Stimulated activated CD8-positive, alpha-beta memory T cell treated with anti-CD3 and anti-CD28 coated beads, Interleukin-7, amount 100 ng/mL, for 48 hours (primary cell): ENCODE data around the gene HOXA5.

Experiments
- DNase-seq, 2 donors: peaks; one replicate each; pipeline ENCODE4 v3.0.0-alpha.2; 2020; ENCODE audit warnings: low read depth in 1 of 2; ENCODE audit errors: extremely low read depth in 1 of 2

The HOXA5 gene

DNA sequence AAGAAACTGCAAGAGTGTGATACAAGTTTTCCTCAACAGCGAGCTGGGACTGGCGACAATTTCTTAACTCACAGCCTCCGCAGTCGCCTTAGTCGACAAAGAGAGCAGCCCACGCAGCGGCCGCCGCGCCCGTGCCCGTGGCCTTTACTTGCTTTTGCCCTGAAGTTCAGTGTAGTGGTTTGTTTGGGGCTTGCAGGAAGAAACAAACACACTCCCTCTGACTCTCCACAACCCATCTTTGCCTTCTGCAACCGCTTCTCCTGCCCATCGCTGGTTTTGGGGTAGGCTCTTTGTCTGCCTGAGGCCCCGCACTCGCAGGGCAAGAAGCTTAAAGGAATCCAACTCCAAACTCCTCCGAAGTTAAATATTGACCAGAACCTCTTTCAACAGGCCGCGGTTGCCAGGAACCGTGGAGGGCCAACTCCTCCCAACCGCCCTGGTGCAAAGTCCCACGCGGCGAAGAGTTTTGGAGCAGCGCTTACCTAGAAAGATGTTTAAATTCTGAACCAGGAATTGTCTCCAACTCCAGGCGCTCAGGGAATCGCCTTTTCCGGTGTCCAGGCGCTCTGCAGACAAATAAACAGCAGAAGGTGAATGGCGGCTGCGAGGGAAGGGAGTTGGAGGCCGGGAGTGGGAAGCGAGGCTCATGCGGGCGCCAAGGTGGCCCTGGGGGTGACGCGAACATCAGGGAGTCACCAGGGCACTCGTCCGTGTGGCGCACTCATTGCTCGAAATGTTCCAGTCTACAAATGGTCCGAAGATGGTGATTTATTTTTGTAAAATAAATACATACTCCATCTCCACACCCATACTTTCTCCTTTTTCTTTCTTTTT is 21.2 kb downstream of the HOXA5 start:
- no peak for DNase-seq

DNA sequence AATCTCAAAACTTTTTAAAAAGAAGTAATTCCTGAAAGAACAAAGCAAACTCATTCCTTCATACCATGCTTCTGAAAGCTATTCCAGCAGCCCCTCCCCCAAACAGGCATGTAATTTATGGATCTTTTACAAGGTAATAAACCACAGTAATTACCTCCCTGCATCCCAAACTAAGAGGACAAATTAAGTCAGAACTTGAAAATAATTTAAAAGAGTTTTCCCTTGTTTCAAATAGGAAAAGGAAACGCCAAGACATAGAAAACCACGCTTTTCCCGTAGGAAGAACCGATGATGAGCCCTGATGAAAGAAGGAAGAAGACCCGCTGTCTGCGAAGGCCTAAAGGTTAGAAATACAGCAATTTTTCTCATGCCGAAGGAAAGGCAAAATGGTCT is 21.8 kb downstream of the HOXA5 start:
- no peak for DNase-seq

DNA sequence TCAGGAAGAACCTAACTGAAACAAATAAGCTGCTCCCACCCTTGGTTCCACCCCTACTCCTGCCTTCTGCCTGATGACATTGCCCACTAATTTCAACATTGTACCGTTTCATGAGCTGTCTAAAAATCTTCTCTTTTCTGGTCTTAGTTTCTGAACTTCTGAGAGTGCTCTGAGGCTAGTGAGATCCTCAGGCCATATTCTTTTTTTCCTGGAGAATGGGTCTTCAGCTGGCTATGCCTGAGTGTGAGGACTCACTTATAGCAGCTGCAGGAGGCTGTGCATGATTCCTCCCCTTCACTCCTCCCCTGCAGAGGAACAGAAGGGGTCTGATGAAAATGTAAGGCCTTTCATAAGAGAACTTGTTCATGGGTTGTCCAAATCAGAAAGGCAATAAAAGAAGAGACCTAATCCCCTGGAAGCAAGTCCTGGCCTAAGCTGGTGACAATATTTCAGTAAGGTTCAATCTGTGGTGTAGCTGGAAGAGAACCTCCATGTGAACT is 24.0 kb downstream of the HOXA5 start:
- no peak for DNase-seq

GRCh38 chr7:27118580-27118979 is 24.9 kb downstream of the HOXA5 start:
- DNase-seq, result no peak

DNA sequence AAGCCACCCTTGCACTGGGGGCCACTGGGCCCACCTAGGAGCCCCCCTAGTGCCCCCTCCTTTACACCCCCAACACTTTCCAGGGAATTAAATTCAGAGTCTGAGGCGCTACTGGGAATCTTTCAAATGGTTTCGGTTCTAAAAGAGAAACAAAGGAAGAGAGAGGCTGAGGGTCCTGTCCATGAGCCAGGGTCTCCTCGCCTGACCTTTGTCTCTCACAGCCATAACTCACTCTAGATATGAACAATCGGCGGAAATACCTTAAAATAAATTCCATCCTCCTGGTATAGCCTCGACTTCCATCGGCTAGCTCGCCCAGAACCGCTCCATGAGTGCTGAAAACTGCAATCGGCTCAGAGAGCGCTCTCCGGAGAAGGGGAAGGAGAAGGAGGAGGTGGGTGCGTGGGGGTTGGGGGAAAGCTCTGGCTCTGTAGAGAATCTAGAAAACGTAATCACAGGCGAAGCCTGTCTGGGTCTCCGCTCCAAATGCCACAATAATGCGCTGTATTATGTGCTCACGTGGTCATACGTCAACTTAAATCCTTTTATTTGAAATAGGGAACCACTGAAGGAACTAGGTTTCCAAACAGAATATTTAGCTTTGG is 25.5 kb downstream of the HOXA5 start:
- DNase-seq, result no peak

DNA sequence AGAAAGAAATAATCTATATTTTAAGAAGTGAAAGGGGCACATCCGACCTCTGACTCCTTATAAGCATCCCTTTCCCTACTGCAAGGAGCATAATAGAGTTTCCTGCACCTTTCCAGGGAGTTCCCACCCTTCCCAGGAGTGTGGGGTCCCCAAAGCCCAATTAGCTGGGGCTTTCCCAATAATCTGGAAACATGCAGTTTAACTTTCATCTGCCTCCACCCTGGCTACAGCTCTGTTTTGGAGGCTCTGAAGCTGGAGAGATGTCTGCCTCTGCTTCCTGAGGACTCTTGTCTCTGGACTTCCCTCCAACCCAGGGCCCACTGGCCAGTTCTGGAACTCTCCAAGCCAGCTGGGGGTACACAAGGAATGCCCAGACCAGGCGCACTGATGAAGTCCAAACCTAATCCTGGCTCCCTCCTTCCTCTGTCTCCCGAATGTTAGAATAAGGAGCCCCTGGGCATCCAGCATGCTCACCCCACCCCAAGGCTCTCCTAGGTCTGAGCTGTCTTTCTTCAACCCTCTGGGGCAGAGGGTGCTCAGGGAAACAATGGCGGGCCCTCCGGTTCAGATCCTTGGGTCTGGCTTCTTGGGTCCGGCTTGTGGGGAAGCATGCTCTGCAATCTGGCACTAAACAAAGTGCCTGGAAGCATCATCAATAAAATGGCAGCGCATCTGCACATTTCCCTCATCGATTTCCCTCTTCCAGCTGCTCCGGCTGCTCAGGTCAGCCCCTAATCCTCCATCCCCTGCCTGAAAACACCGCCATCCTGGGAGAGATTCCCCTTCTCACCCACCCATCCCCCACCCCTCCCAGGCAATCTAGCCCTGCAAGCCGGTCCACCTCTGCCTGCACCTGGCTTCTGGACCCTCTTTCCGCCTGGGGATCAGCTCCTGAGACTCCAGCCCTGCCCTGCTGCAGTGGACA is 26.3 kb downstream of the HOXA5 start:
- DNase-seq, result no peak

DNA sequence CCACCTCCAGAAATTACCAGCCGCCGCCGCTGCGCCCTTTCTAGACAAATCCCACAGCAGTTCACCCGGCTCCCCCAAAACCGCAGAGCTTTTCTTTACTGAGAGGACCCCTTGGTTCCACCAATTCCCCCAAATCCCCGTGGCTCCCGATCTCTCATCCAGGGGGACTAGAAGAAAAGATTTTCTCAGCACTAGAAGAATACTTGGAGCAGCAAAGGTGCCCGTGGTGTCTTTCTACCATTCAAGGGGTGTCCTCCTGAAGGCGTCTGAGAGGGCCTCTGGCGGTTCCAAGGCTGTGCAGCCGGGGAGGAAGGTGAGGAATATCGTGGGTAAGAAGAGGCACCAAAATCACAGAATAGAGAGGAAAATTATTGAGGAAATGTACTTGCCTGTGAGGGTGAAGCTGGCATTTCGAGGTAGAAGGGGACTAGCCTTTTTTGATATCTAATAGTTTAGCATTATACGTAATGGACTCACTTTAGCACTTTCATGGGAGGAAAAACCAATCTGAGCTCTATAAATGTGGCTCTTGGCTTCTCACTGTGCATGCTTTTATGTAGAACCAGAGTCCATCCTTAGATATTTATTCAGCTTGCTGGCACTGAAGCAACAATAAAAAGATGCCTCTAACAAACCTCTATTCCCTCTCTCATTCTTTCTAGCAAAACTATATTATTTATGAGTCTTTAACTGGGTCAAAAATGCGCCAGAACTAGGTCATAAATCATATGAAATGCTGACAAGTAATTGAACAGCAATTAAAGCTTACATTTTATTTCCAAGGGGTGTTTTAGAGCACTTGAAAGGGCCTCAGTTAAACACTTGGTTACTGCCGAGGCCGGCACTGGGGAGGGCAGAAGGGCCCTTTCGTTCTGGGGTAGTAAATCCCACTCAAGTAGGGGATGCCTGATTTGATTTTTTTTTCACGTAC is 27.2 kb downstream of the HOXA5 start:
- no peak for DNase-seq

DNA sequence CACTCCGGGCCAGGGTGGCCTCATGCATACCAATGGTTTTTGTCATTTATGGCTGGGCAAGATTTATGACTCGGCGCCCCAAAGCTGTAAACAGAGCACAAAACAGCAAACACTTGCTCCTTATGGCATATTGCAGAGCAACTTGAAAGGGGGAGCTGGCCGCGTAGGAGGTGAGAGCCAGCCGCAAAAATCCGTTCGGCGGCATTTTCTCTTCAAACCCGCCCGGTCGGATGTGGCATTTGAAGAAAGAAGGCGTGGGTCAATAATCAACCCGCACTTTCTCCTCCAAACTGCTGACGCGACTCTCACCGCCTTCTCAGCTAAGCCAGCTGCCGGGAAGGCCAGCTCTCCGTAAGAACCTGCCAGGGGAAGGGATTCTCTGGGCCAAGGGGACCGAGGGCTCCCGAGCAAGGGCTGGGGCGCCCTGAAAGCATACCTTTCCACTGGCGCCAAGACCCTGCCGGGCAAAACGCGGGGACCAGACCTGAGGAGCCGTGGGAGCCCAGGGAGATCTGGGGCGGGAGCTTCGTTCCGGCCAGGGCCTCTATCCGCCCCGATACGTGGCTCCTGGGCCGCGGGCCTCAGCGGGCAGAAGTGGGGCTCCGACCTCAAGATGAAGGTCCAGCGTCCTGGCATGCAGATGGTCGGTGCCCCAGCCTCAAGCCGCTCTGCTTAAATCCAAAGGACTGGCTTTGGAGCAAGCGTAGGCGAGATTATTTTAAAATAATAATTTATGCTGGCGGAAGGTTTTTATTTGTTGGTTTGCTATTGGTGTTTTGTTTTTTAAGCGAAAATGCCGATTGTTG is 28.1 kb downstream of the HOXA5 start:
- no peak for DNase-seq

- DNase-seq, result no peak
Observed at GRCh38 chr7:27114881-27115220, 28.6 kb downstream of the HOXA5 start.

GRCh38 chr7:27113991-27114769 is 29.3 kb downstream of the HOXA5 start:
- DNase-seq, result no peak

DNA sequence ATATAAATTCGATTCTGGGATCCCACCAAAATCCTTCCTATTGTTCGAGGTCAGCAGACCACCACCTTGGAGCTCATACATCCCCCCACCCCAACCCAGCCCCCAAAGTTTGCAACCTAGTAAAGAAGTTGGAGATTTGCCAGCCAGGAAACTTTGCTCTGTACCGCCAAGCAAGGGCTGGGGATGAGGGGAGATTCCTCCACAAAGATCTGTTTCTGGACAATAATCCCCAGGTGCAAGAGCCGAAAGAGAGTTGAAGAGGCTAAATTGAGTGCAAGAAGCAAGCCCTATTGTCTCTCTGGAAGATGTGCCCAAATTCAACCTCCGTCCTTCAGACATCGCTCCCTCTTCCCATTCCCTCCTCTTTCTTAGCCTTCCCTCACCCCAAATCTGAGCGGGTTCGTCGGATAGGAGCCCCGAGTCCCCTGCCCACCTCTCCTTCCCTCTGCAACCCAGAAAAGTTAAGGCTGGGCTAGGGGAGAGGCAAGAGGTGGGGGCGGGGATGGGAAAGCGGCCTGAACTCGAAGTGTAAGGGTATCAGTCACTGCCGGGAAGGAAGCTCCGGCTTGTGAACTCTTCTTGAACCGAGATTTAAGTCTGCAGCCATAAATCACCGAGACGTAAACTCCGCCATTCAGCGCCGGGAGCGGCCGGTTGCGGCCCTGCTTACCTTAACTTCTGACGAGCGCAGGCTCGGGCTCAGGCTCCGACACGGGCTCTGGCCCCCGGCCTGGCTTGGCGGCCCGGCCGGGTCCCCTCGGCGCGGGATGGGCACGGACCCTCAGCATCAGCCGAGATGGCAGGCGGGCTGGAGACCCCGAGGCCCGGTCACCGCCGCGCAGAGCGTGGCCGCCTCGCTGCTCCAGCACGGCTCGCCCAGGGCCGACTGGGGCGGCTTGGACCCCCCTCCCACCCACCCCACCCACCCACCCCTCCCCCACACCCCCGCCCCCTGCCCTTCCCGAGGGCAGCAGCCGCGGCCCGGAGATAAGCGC is 30.2 kb downstream of the HOXA5 start:
- no peak for DNase-seq

DNA sequence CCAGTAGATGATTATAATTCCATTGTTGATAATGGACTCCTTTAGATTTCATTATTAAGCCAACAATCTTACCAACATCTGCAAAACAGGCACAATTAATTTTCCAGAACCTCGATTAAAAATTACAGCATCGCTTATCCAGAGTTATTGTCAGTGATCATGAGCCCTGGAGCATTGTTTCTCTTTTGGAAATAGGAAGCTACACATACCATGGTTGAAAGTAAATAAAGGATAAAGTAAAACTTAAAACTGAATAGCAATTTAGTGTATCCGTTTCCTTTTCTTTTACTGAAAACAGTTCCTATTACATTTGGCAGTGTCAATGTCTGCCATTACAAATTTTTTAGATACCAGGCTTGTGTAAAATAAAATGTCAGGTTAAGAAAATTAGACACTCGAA is 31.1 kb downstream of the HOXA5 start:
- no peak for DNase-seq

- no peak for DNase-seq
Observed at GRCh38 chr7:27111751-27112277, 31.7 kb downstream of the HOXA5 start.

GRCh38 chr7:27111042-27111750 is 32.3 kb downstream of the HOXA5 start:
- no peak for DNase-seq

GRCh38 chr7:27110186-27111031 is 33.1 kb downstream of the HOXA5 start:
- DNase-seq, result no peak
